HCT116 (cell line): ENCODE measurements around the gene ZGPAT.
"Not testable (repeated sequence)": the region's sequence is repeated elsewhere in the genome, so short reads cannot be mapped to it uniquely, and the experiment has no call there.

Experiments used
- CEBPB ChIP-seq: IDR thresholded peaks from 2 replicates; pipeline ENCODE4 v1.6.1; 2012; ENCODE audit warnings: low read depth
- CTCF ChIP-seq, 3 experiments: fragments of 200-600 bp in 1 of 3; sonication (generic) in 1 of 3; IDR thresholded peaks in 2 of 3; conservative IDR thresholded peaks in 1 of 3; 2 replicates each; pipeline ENCODE4 v1.5.1; 2012 to 2017; ENCODE audit warnings: low read depth in 2 of 3, low read length in 2 of 3, antibody characterized with exemption in 1 of 3, borderline replicate concordance in 1 of 3, control low read depth in 1 of 3, mild to moderate bottlenecking in 1 of 3, mixed read lengths in 1 of 3, mixed run types in 1 of 3, moderate library complexity in 1 of 3; ENCODE audit not compliant: insufficient read depth in 1 of 3
- EZH2phosphoT487 ChIP-seq: fragments of 200-600 bp; IDR thresholded peaks from 2 replicates; pipeline ENCODE4 v1.6.1; 2018; ENCODE audit warnings: antibody characterized with exemption, borderline replicate concordance
- JUND ChIP-seq: IDR thresholded peaks from 2 replicates; pipeline ENCODE4 v1.6.1; 2012
- MAX ChIP-seq: IDR thresholded peaks from 2 replicates; pipeline ENCODE4 v1.6.1; 2012
- POLR2A ChIP-seq: IDR thresholded peaks from 2 replicates; pipeline ENCODE4 v1.7.0; 2011; ENCODE audit warnings: borderline replicate concordance; ENCODE audit not compliant: insufficient read depth, insufficient read length; ENCODE audit errors: extremely low read depth
- POLR2AphosphoS5 ChIP-seq: IDR thresholded peaks from 2 replicates; pipeline ENCODE4 v1.6.1; 2011; ENCODE audit warnings: mild to moderate bottlenecking, low read depth, low read length, moderate library complexity
- SIN3A ChIP-seq: IDR thresholded peaks from 2 replicates; pipeline ENCODE4 v1.6.1; 2012; ENCODE audit warnings: low read depth
- YY1 ChIP-seq: IDR thresholded peaks from 2 replicates; pipeline ENCODE4 v1.6.1; 2011; ENCODE audit warnings: low read length, low read depth, moderate library complexity, mild to moderate bottlenecking; ENCODE audit not compliant: insufficient replicate concordance; ENCODE audit errors: extremely low read depth
- ZBTB33 ChIP-seq: IDR thresholded peaks from 2 replicates; pipeline ENCODE4 v1.6.1; 2011; ENCODE audit warnings: mild to moderate bottlenecking, low read length, moderate library complexity; ENCODE audit not compliant: insufficient replicate concordance; ENCODE audit errors: extremely low read depth
- ZFX ChIP-seq: fragments of 450-650 bp; IDR thresholded peaks from 2 replicates; pipeline ENCODE4 v1.6.1; 2017
- ZNF274 ChIP-seq: fragments of 200-500 bp; sonication (Bioruptor generic); IDR thresholded peaks from 2 replicates; pipeline ENCODE4 v1.6.1; 2014; ENCODE audit warnings: mild to moderate bottlenecking, low read depth, low read length, inconsistent platforms

- not testable (repeated sequence) for TF ChIP-seq POLR2A; CTCF (IDR thresholded peaks at IDR 0.05 in 2 of 3, conservative IDR thresholded peaks at IDR 0.05 in 1 of 3; ENCODE audit: borderline replicate concordance in 1 of 3, insufficient read depth in 1 of 3, low read depth in 2 of 3, low read length in 2 of 3); ZNF274; MAX; ZFX; JUND; SIN3A; EZH2phosphoT487; POLR2AphosphoS5; CEBPB; YY1; ZBTB33
These were observed 36.1 kb upstream of the ZGPAT start for GRCh38 chr20:63671695-63672094.
